Stimulated activated CD8-positive, alpha-beta memory T cell treated with anti-CD3 and anti-CD28 coated beads, Interleukin-15, amount 100 ng/mL, for 24 hours (primary cell): ENCODE measurements around the gene CD164.
"Not testable (repeated sequence)": the region's sequence is repeated elsewhere in the genome, so short reads cannot be mapped to it uniquely, and the experiment has no call there.

Source experiments
- DNase-seq: peaks from one replicate; pipeline ENCODE4 v3.0.0-alpha.2; 2020; ENCODE audit warnings: low read depth

The CD164 gene

GRCh38 chr6:109342911-109343310, 39.4 kb downstream of the CD164 start:
- DNase-seq, result no peak

GRCh38 chr6:109342506-109342905, 39.8 kb downstream of the CD164 start:
- no peak for DNase-seq

GRCh38 chr6:109340811-109341210, 41.5 kb downstream of the CD164 start:
- no peak for DNase-seq

- no peak for DNase-seq
Observed at GRCh38 chr6:109339906-109340678, 42.2 kb downstream of the CD164 start.

- DNase-seq, result no peak
Observed at GRCh38 chr6:109336221-109336961, 45.9 kb downstream of the CD164 start.

- not testable (repeated sequence) for DNase-seq
Observed at GRCh38 chr6:109333870-109334269, 48.4 kb downstream of the CD164 start.

GRCh38 chr6:109332748-109333147, 49.5 kb downstream of the CD164 start:
- no peak for DNase-seq

GRCh38 chr6:109331081-109331480, 51.2 kb downstream of the CD164 start:
- DNase-seq, result no peak

- DNase-seq, result no peak
Observed at GRCh38 chr6:109330263-109330662, 52.0 kb downstream of the CD164 start.

GRCh38 chr6:109328629-109329028, 53.6 kb downstream of the CD164 start:
- DNase-seq, result no peak

- no peak for DNase-seq
Observed at GRCh38 chr6:109327959-109328358, 54.3 kb downstream of the CD164 start.

- DNase-seq, result no peak
Observed at GRCh38 chr6:109327491-109327890, 54.8 kb downstream of the CD164 start.

- no peak for DNase-seq
Observed at GRCh38 chr6:109326351-109326750, 55.9 kb downstream of the CD164 start.

- no peak for DNase-seq
Observed at GRCh38 chr6:109325400-109325801, 56.9 kb downstream of the CD164 start.

GRCh38 chr6:109323241-109323640, 59.0 kb downstream of the CD164 start:
- DNase-seq, result no peak

GRCh38 chr6:109322825-109323224, 59.4 kb downstream of the CD164 start:
- no peak for DNase-seq

GRCh38 chr6:109321752-109322151, 60.5 kb downstream of the CD164 start:
- DNase-seq, result no peak

- DNase-seq, result no peak
Observed at GRCh38 chr6:109320072-109320471, 62.2 kb downstream of the CD164 start.

- DNase-seq, result no peak
Observed at GRCh38 chr6:109318328-109318876, 63.9 kb downstream of the CD164 start.

GRCh38 chr6:109316909-109317308, 65.4 kb downstream of the CD164 start:
- DNase-seq, result no peak
